ENCODE results near the gene RABGEF1.
"Not testable (repeated sequence)": the region's sequence is repeated elsewhere in the genome, so short reads cannot be mapped to it uniquely, and the experiment has no call there.

Gene RABGEF1

DNA sequence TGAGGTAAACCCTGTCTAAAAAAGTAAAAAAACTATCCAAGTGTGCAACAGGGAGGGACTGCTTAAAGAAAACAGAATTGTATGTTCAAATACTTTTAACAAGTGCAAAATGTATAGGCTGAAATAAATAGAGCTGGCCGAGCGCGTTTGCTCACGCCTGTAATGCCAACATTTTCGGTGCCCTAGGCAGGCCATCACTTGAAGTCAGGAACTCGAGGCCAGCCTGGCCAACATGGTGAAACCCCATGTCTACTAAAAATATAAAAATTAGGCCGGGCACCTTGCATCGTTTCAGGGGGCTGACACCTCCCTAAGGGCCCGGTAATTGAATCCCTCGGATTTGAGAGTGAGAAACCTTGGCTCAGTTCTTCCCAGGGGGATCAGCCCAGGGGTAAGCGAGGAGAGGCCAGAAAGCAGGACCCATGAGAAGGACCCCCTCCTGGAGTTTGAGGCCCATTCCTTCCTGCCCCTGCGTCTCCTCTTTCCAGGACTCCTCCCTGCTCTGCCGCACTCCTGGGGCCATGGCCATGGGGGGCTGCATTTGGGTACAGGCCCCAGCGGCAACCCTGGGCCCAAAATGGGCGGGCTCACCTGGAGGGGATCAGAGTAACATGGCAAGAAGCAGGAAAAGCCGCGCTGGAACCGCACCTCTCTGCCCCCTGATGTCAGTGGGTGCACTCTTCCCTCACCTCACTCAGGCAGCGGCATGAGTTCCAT, 105.0 kb downstream of the RABGEF1 start:
- H3K27me3 Mint-ChIP-seq, result no peaks in the 10 kb centered on the region
- DNase-seq, result no peak
- H3K4me1 Mint-ChIP-seq, result peaks cover 20 to 42% of the 10 kb centered on the region in 2 donors
- H3K36me3 Mint-ChIP-seq, result peaks cover 2 to 4% of the 10 kb centered on the region in 2 donors
- peak overlapping the region; percentile 93 to 99 for H3K4me3 Mint-ChIP-seq
- H3K27ac Mint-ChIP-seq, result peak overlapping the region; percentile 97
- H3K9me3 Mint-ChIP-seq, result no peaks in the 10 kb centered on the region
- ATAC-seq (replicated peaks), result no peak

- H3K4me1 Mint-ChIP-seq, result peaks cover 20 to 42% of the 10 kb centered on the region in 2 donors
- DNase-seq; ATAC-seq (replicated peaks); H3K36me3 Mint-ChIP-seq; H3K9me3 Mint-ChIP-seq; H3K27me3 Mint-ChIP-seq: not testable (repeated sequence)
- H3K4me3 Mint-ChIP-seq, result peak overlapping the region; percentile 93 to 99
- peak overlapping the region; percentile 97 for H3K27ac Mint-ChIP-seq
These were observed 105.5 kb downstream of the RABGEF1 start for GRCh38 chr7:66846096-66846445.

DNA sequence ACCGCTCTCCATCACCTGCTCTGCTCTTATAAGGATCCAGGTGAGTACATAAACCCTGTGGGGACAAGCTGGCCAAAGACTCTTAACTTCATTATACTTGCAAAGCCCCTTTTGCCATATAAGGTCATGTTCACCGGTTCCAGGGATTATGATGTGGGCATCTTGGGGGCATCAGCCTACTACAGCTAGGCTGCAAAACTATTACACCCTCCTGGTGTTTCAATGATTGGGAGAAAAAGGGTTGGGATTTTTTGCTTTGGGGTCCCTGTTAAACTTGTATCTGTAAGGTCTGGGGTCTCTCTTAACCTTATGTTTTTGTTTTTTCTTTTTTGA, 107.0 kb downstream of the RABGEF1 start:
- H3K4me1 Mint-ChIP-seq, result peaks cover 20 to 42% of the 10 kb centered on the region in 2 donors
- ATAC-seq (replicated peaks); DNase-seq; H3K9me3 Mint-ChIP-seq; H3K36me3 Mint-ChIP-seq; H3K27me3 Mint-ChIP-seq; H3K4me3 Mint-ChIP-seq; H3K27ac Mint-ChIP-seq: not testable (repeated sequence)

GRCh38 chr7:66847879-66848790, 107.6 kb downstream of the RABGEF1 start:
- Mint-ChIP-seq H3K36me3 (peaks cover 2 to 4% of the 10 kb centered on the region in 2 donors), H3K27me3 (no peaks in the 10 kb centered on the region)

DNA sequence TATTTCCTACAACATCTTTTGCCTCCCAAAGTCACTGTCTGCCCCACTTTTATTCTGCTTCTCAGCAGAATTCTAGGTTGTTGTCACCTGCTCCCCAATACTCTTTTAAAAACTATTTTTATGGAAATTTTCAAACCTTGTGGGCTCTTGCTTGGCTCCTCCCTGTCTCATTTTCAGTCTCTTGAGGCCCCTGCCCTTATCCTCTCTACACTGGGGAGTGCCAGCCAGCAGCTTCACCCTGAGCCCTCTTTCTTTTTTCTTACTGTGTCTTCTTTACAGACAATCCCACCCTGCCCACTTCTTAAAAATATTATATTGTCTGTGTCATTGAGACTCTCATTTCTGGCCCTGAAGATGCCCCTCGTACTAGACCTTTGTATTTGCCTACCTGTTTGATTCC, 118.8 kb downstream of the RABGEF1 start:
- Mint-ChIP-seq H3K36me3 (peaks cover 21 to 27% of the 10 kb centered on the region in 2 donors), H3K4me1 (peaks cover 0 to 5% of the 10 kb centered on the region in 2 donors), H3K4me3 (no peak overlapping the region), H3K27ac (peak overlapping the region; percentile 40), H3K9me3 (no peaks in the 10 kb centered on the region), H3K27me3 (no peaks in the 10 kb centered on the region)
- DNase-seq (no peak), ATAC-seq (replicated peaks) (no peak)

More at GRCh38 chr7:66847879-66848790, 107.6 kb downstream of the RABGEF1 start:
- DNase-seq (no peak), ATAC-seq (replicated peaks) (no peak)
- Mint-ChIP-seq H3K27ac (no peak overlapping the region), H3K4me3 (no peak overlapping the region), H3K4me1 (peaks cover 20 to 36% of the 10 kb centered on the region in 2 donors), H3K9me3 (no peaks in the 10 kb centered on the region)

- no peak overlapping the region for H3K4me3 Mint-ChIP-seq
- H3K4me1 Mint-ChIP-seq, result peaks cover 0 to 5% of the 10 kb centered on the region in 2 donors
- H3K9me3 Mint-ChIP-seq, result no peaks in the 10 kb centered on the region
- H3K27ac Mint-ChIP-seq, result no peak overlapping the region
- H3K27me3 Mint-ChIP-seq, result no peaks in the 10 kb centered on the region
- ATAC-seq (replicated peaks), result peak in 1 of 2 donors; percentile 25
- H3K36me3 Mint-ChIP-seq, result peaks cover 26 to 33% of the 10 kb centered on the region in 2 donors
- DNase-seq, result no peak
These were observed 119.5 kb downstream of the RABGEF1 start for GRCh38 chr7:66859794-66860645.

- H3K9me3 Mint-ChIP-seq, result no peaks in the 10 kb centered on the region
- no peaks in the 10 kb centered on the region for H3K27me3 Mint-ChIP-seq
- peaks cover 26 to 37% of the 10 kb centered on the region in 2 donors for H3K36me3 Mint-ChIP-seq
- no peak overlapping the region for H3K27ac Mint-ChIP-seq
- DNase-seq (no peak), ATAC-seq (replicated peaks) (no peak)
- no peak overlapping the region for H3K4me3 Mint-ChIP-seq
- H3K4me1 Mint-ChIP-seq, result peaks cover 0 to 5% of the 10 kb centered on the region in 2 donors
These were observed 120.2 kb downstream of the RABGEF1 start for GRCh38 chr7:66860767-66861166.
